OCI-LY1 (cell line): ENCODE data around the gene CCNE1.

Experiments used
- H2AFZ ChIP-seq: fragments of 200-600 bp; sonication (generic), shearing (Covaris generic); 2 replicates; pipeline ENCODE4 v1.6.0; 2014; ENCODE audit warnings: antibody characterized with exemption, mild to moderate bottlenecking, low read length
- H3F3A ChIP-seq: fragments of 200-600 bp; sonication (generic), shearing (Covaris generic); 2 replicates; pipeline ENCODE4 v1.6.0; 2014; ENCODE audit warnings: mild to moderate bottlenecking, antibody characterized with exemption, low read length, moderate library complexity; ENCODE audit not compliant: insufficient read depth
- H3K27ac ChIP-seq: fragments of 200-600 bp; sonication (generic); 2 replicates; pipeline ENCODE4 v1.5.1; 2014; ENCODE audit warnings: low read length, mixed run types, mild to moderate bottlenecking, low read depth; ENCODE audit not compliant: poor library complexity, severe bottlenecking
- H3K27me3 ChIP-seq: fragments of 200-600 bp; sonication (generic); 2 replicates; pipeline ENCODE4 v1.6.0; 2014; ENCODE audit warnings: antibody characterized with exemption, mild to moderate bottlenecking, low read length, moderate library complexity; ENCODE audit not compliant: insufficient read depth
- H3K36me3 ChIP-seq: fragments of 200-600 bp; sonication (generic); 2 replicates; pipeline ENCODE4 v1.6.1; 2014; ENCODE audit warnings: mild to moderate bottlenecking, antibody characterized with exemption, low read length, moderate library complexity, mixed read lengths; ENCODE audit not compliant: insufficient read depth
- H3K4me1 ChIP-seq: fragments of 200-600 bp; sonication (generic); 2 replicates; pipeline ENCODE4 v1.5.1; 2014; ENCODE audit warnings: mild to moderate bottlenecking, low read length, moderate library complexity; ENCODE audit not compliant: insufficient read depth, severe bottlenecking
- H3K4me2 ChIP-seq: fragments of 200-600 bp; sonication (generic), shearing (Covaris generic); 2 replicates; pipeline ENCODE4 v1.6.1; 2014; ENCODE audit warnings: low read length
- H3K4me3 ChIP-seq: fragments of 200-600 bp; sonication (generic); 2 replicates; pipeline ENCODE4 v1.5.1; 2014; ENCODE audit warnings: low read length, low read depth, mild to moderate bottlenecking, mixed read lengths; ENCODE audit not compliant: poor library complexity, severe bottlenecking
- H3K79me2 ChIP-seq: fragments of 200-600 bp; shearing (Covaris generic); 2 replicates; pipeline ENCODE4 v1.6.1; 2016; ENCODE audit warnings: mixed run types, low read length, mixed read lengths; ENCODE audit not compliant: insufficient read depth
- H3K9ac ChIP-seq: fragments of 200-600 bp; sonication (generic), shearing (Covaris generic); 2 replicates; pipeline ENCODE4 v1.6.1; 2014; ENCODE audit warnings: mild to moderate bottlenecking, low read length, mixed read lengths
- H3K9me2 ChIP-seq: fragments of 200-600 bp; sonication (generic), shearing (Covaris generic); 2 replicates; pipeline ENCODE4 v1.6.1; 2014; ENCODE audit warnings: low read depth, mild to moderate bottlenecking, low read length, mixed read lengths
- H3K9me3 ChIP-seq: fragments of 200-600 bp; shearing (Covaris generic); 2 replicates; pipeline ENCODE4 v1.6.1; 2014; ENCODE audit warnings: low read length, mixed read lengths
- H4K20me1 ChIP-seq: fragments of 200-600 bp; sonication (generic), shearing (Covaris generic); 2 replicates; pipeline ENCODE4 v1.6.0; 2016; ENCODE audit warnings: mild to moderate bottlenecking, low read length; ENCODE audit not compliant: insufficient read depth
- CTCF ChIP-seq: fragments of 200-600 bp; sonication (generic), shearing (Covaris generic); IDR thresholded peaks from 2 replicates; pipeline ENCODE4 v1.5.1; 2017; ENCODE audit warnings: mild to moderate bottlenecking, antibody characterized with exemption, low read length, moderate library complexity, mixed read lengths
- EZH2 ChIP-seq: fragments of 200-600 bp; sonication (generic), shearing (Covaris generic); IDR thresholded peaks from 2 replicates; pipeline ENCODE4 v1.8.0; 2017; ENCODE audit warnings: borderline replicate concordance, mixed run types, mild to moderate bottlenecking, antibody characterized with exemption, low read length, moderate library complexity, mixed read lengths

CCNE1 gene

GRCh38 chr19:29831686-29832085, 19.9 kb downstream of the CCNE1 start:
- H3K4me2 ChIP-seq = no peak overlapping the region
- no peak overlapping the region for H3K9ac ChIP-seq
- no peaks in the 10 kb centered on the region for H3K27me3 ChIP-seq
- no peaks in the 10 kb centered on the region for H3K36me3 ChIP-seq
- H3K9me2 ChIP-seq = no peaks in the 10 kb centered on the region
- H3K79me2 ChIP-seq = no peaks in the 10 kb centered on the region
- H3F3A ChIP-seq = no peaks in the 10 kb centered on the region
- no peaks in the 10 kb centered on the region for H4K20me1 ChIP-seq
- H3K27ac ChIP-seq = no peak overlapping the region
- H3K4me3 ChIP-seq = no peak overlapping the region
- H3K4me1 ChIP-seq = no peaks in the 10 kb centered on the region
- no peaks in the 10 kb centered on the region for H3K9me3 ChIP-seq
- no peak overlapping the region for H2AFZ ChIP-seq
- TF ChIP-seq EZH2 = no peak
- no peak for TF ChIP-seq CTCF

GRCh38 chr19:29832801-29833200, 21.0 kb downstream of the CCNE1 start:
- H3F3A ChIP-seq = no peaks in the 10 kb centered on the region
- no peak overlapping the region for H3K27ac ChIP-seq

GRCh38 chr19:29833614-29834261, 21.9 kb downstream of the CCNE1 start:
- H3K4me2 ChIP-seq = no peak overlapping the region
- H4K20me1 ChIP-seq = no peaks in the 10 kb centered on the region
- no peak overlapping the region for H3K27ac ChIP-seq
- H3K9ac ChIP-seq = no peak overlapping the region
- H3F3A ChIP-seq = no peaks in the 10 kb centered on the region
- H3K4me1 ChIP-seq = peaks cover 7% of the 10 kb centered on the region
- no peaks in the 10 kb centered on the region for H3K27me3 ChIP-seq
- TF ChIP-seq CTCF (no peak), EZH2 (no peak)
- no peak overlapping the region for H3K4me3 ChIP-seq
- H3K9me3 ChIP-seq = no peaks in the 10 kb centered on the region
- no peaks in the 10 kb centered on the region for H3K9me2 ChIP-seq
- H3K36me3 ChIP-seq = no peaks in the 10 kb centered on the region
- no peaks in the 10 kb centered on the region for H3K79me2 ChIP-seq
- H2AFZ ChIP-seq = no peak overlapping the region

More at GRCh38 chr19:29832801-29833200, 21.0 kb downstream of the CCNE1 start:
- Histone ChIP-seq H4K20me1 (no peaks in the 10 kb centered on the region), H3K9me2 (no peaks in the 10 kb centered on the region), H3K36me3 (no peaks in the 10 kb centered on the region), H3K4me1 (peaks cover 7% of the 10 kb centered on the region), H2AFZ (no peak overlapping the region), H3K4me2 (no peak overlapping the region), H3K9me3 (no peaks in the 10 kb centered on the region), H3K27me3 (no peaks in the 10 kb centered on the region), H3K9ac (no peak overlapping the region), H3K4me3 (no peak overlapping the region), H3K79me2 (no peaks in the 10 kb centered on the region)
- TF ChIP-seq EZH2 (no peak), CTCF (no peak)
